GM19099 (cell line): Measurements from ENCODE around the gene SLC6A18.

Source experiments
- POLR2A ChIP-seq: IDR thresholded peaks from 3 replicates; pipeline ENCODE4 v1.6.1; 2011; ENCODE audit warnings: low read depth; ENCODE audit not compliant: insufficient read length; ENCODE audit errors: extremely low read depth

Gene SLC6A18

DNA sequence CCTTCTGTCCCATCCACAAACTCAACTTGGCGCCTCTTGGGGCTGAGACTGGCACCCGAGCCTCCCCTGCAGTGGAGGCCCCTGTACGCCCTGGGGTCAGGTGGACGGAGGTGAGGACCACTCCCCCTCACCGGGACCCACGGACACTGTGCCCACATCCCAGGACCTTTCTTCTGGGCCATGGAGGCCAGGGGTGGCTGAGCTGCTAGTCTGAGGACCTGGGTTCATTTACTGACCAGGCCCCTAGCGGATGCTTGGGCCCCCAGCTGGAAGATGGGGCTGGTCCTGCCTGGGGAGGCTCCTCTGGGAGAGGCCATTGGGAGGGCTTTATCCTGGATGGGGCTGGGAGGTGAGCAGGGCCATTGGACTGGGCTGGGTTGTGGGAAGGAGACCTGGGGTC lies 40.7 kb upstream of the SLC6A18 start:
- TF ChIP-seq POLR2A: no peak

DNA sequence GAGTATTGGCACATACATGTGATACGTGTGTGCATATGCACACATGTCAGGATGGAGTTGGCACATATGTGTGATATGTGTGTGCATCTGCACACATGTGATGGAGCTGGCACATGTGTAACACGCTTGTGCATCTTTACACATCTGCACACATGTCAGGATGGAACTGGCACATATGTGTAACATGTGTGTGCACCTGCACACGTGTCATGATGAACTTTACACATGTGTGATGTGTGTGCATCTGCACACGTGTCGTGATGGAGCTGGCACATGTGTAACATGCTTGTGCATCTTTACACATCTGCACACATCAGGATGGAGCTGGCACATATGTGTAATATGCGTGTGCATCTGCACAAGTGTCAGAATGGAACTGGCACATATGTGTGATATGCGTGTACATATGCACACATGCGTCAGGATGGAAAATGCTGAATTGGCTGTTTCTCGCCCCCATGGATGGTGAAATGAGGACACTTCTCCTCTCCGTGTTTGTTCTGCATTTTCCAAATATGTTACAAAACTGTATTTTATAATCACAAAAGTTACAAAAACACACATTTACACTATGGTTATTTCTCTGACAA lies 40.0 kb upstream of the SLC6A18 start:
- TF ChIP-seq POLR2A: no peak

DNA sequence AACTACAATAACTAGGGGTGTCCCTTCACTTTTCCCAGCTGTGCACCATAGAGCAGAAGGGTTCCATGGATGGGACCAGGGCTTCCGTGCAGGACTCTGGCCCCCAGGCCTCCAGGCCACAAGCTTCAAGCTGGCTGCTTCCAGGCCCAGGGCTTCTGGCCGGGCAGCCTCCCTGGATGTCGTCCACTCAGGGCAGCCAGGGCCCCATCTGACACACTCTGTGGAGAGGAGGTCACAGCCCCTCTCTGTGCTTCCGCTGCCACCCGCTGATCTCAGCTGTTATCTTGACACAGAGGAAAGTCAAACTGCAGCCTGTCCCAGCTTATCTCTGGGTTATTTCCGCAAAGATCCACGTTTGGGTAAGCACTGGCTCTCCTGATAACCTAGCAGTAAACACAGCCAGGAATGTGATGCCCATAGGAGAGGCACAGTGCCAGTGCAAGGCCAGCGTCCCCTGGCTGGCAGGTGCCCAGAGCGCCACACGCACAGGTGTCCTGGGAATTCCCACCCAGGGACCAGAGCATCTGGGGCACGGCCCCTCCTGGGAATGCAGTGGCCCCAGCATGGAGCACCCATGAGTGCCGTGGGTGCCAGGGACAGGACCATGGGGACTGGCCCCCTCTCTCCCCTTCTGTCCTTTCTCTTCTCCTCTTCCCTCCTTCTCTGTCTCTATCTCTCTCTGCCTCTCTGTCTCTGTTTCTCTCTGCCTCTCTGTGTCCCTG lies 39.4 kb upstream of the SLC6A18 start:
- TF ChIP-seq POLR2A: no peak

DNA sequence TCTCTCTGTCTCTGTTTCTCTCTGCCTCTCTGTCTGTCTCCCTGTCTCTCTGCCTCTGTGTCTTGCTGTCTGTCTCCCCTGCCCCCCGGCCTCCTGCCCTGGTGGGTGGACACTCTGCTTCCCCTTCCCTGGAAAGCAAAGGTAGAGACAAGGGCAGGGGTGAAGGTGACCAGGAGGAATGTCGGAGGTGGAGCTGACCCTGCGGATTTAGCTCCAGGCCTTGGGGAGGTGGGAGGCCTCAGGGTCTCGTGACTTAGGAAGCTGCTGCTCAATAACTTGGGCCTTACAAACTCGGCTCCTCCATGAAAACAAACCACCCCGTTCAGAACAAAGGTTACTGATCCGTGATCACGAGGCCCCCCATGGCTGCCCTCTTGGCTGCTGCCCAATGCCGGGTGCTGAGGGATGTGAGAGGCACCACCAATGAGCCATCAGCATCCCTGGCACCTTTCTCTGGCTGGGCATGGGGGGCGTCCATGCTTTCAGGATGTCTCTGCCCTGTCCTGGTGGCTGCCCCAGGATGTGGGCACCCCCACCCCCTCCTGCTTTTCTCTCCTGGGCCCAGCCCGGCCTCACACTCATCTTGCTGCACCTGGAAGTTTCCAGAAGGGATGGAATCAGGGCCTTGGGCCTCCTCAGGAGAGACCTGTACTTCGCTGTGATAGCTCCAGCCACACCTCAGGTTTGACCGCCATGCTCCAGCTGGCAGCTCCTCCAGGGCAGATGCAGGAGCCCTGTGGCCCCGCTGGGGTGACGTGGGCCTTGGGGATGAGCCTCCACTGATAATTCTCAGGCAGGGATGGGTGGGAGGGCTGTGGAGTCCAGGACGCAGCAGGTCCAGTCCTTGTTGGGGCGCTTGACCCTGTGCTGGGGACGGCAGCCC lies 38.6 kb upstream of the SLC6A18 start:
- no peak for TF ChIP-seq POLR2A

DNA sequence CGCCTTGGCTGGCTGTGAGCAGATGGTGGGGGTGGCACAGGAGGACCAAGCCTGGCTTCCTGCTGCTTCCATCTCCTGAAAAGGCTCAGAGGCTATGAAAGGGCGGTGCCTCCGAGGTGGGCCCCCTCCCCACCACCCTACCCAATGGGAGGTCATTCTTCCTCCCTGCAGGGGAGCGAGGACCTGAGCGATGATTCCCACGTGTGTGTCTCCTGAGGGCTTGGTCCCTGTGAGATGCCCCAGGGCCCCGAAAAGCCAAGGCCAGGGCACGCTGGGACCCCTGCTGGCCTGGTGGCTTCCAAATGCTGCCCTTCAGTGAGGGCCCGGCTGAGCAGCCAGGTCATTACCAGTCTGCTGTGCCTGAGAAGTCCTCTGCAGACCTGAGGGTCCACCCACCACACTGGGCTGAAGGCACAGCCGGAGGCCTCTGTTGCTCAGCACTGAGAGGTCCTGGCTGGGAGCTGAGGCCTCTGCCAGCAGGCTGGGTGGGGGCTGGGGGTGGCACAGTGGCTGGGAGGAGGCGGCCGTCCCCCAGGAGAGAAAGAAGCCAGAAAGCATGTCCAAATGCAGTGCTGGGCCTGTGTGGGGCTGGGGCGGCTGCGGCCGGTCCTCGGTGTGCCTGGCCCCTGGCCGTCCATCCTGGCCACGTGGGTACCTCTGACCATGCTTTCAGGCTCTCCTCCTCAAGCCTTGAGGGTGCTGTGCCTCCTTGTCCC lies 37.8 kb upstream of the SLC6A18 start:
- no peak for TF ChIP-seq POLR2A

DNA sequence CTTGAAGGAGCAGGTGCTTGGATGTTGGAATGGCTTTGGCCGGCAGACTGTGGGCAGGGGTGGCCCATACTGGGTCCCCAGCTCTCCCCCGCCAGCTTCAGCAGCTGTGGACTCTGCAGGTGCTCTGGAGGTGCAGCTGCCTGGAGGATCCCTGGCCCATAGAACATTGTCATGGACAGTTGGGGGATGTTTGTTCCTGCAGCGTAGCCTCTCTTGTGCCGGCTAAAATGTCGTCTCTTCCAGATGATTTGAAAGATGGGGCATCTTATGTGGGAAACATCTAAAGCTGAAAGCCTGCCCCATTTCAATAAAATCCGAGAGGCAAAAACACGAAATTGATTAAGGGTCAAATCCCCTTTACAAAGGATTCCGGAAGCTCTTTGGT lies 37.2 kb upstream of the SLC6A18 start:
- no peak for TF ChIP-seq POLR2A

DNA sequence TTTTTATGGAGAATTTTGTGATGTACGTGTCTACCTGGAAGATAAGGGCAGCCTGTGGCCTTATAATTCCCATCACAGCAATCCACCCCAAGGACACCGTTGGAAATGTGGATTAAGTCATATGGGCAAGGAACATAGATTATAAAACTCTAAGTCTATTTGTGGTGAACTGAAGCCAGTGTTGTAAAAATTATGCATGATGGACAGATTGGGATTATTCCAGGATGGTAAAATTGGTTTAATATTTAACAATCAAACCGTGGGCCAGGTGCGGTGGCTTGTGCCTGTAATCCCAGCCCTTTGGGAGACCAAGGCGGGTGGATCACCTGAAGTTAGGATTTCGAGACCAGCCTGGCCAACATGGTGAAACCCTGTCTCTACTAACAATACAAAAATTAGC lies 36.7 kb upstream of the SLC6A18 start:
- TF ChIP-seq POLR2A: no peak

DNA sequence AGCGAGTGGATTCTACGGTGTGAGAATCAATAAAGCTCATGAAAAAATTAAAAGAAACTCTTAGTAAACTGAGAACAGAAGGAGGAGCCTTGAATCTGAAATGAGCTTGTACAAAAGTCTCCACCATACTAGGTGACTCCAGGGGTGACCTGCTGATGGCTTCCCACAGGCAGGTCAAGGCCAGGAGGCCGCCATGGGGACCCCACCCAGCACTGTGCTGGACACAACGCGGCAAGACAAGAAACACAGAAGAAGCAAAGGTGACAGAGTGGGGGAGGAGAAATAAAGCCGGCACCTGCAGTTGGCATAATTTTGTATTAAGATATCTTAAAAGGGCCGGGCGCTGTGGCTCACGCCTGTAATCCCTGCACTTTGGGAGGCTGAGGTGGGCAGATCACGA lies 35.9 kb upstream of the SLC6A18 start:
- TF ChIP-seq POLR2A: no peak

DNA sequence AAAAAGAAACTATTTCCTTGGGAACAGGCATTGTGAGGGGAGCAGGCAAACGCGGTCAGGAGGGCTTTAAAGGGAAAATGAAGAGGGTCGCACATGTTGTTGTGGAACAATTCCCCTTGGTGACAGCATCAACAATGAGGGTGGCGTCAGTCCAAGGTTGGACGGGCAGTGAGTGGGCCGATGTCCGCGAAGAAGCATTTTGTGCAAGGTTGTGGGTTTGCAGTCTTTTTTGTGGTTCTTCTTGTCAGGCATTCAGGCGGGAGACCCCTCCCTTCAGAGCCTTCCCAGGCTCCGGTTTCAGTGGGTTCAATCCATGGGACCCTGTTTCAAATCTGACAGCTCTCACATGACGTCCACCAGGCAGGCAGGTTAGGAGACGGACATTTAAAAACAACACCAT lies 34.9 kb upstream of the SLC6A18 start:
- no peak for TF ChIP-seq POLR2A

DNA sequence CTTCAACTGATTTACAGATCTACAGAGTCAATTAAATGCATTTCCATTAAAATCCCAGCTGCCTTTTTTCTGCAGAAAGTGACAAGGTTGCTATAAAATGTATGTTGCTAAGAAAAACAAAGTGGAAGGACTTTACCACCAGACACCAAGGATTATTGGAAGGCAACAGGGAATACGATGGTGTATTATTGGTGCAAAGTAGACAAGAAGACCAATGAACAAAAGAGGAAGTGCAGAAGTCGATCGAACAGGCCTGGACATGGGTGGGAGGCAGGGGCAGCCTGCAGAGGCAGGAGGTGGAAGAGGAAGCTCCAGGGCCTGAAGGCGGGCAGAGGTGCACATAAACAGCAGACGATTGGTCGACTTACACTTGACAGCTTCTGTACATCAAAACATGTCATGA lies 34.3 kb upstream of the SLC6A18 start:
- TF ChIP-seq POLR2A: no peak

DNA sequence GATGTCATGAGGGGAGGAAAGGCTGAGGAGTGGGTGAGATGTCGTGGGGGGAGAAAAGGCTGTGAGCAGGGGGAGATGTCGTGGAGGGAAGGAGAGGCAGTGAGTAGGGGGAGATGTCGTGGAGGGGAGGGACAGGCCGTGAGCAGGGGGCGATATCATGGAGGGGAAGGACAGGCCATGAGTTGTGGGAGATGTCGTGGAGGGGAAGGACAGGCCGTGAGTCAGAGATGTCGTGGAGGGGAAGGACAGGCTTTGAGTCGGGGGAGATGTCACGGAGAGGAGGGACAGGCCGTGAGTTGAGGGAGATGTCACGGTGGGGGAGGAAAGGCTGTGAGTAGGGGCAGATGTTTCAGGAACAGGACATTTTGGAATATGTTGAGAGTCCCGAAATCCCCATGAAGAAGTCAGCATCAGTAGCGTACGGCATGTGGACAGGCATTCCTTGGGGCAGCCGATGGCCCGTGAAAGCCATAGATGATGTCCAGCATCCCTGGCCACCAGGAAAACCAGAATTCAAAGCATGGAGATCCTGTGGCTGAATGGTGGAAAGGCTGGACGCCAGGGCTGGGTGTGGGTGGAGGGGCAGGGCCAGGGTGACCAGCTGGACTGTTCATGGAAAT lies 32.1 kb upstream of the SLC6A18 start:
- TF ChIP-seq POLR2A: no peak

DNA sequence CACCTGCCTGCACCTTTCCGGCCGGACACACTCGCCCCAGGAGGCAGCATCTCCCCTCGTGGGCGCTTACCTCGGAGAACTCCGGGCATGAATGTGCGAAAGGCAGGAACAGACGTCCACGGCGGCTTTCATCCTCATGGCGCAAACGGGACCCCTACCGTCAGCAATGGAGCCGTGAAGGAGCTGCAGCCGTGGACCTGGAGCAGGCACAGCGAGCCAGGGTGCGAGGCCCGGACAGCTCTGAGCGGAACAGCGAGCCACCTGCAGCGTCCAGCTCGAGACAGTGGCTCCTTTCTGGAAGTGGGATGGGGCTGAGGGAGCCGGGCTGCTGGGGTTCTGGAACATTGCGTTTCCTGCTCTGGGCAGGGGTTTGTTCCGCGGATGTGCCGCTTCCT lies 31.6 kb upstream of the SLC6A18 start:
- no peak for TF ChIP-seq POLR2A

DNA sequence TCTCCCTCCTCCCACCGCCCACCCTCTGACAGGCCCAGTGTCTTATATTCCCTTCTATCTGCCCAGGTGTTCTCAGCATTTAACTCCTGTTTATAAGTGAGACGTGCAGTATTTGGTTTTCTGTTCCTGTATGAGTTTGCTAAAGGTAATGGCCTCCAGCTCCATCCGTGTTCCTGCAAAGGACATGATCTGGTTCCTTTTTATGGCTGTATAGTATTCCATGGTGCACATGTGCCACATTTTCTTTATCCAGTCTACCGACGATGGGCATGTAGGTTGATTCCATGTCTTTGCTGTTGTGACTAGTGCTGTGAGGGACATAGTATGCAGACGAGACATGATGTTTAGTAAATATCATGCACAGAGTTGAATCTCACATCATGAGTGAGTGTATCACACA lies 30.8 kb upstream of the SLC6A18 start:
- no peak for TF ChIP-seq POLR2A

DNA sequence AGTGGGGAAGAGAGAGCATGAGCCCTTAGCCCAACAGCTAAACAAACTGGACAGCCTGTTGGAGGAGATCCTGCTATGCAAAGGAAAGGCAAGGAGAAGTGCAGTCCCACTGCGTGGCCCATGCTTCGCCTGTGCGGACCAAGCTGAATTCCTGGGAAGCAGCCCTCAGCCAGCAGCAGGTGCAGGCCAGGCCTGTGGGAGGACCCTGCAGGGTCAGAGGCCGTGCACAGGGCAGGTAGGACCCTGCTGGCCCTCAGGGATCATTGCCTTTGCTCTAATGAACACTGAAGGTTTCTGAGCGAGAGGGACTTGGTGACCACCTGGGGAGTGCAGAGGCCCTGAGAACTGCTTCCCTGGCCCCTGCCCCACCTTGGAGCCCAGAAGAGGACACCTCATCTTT lies 29.7 kb upstream of the SLC6A18 start:
- TF ChIP-seq POLR2A: no peak

DNA sequence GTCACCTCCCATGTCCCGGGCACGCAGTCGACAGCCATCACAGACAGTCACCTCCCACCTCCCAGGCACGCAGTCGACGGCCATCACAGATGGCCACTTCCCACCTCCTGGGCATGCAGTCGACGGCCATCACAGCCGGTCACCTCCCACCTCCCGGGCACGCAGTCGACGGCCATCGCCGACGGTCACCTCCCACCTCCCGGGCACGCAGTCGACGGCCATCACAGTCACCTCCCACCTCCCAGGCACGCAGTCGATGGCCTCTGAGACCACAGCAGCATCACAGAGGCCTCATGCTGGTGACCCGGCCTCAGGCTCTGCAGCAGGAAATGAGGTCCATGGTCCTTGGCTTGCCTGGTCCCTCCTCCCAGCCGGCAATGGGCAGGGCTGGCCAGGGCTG lies 29.3 kb upstream of the SLC6A18 start:
- TF ChIP-seq POLR2A: no peak
